Measurements from ENCODE around the gene BABAM2.

The BABAM2 gene

DNA sequence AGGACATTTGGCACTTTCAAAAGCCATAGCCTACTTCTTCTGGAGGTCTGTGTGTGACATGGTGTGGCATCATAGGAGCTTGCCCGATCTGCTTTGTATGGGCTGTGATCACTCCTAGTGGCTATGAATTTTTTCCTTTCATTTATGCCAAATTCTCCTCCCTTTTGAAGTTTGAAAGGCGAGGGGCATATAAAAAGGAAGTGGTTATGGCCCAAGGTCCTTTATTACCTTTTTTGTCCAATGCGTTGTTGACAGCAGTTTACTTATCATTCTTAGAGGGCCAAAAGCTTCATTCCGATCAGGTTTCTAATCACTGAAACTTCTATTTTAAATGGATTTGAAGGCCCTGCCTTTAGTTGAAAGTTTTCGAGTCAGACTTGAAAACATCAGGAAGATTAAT lies 277.8 kb downstream of the BABAM2 start:
- H3K4me3 ChIP-seq (ENCODE audit: low read depth, low read length) = no peak overlapping the region
- H3K27ac ChIP-seq = no peak overlapping the region
- H3K9me3 ChIP-seq (ENCODE audit: severe bottlenecking) = no peaks in the 10 kb centered on the region
- no peak for TF ChIP-seq CTCF (IDR thresholded peaks at IDR 0.05; ENCODE audit: low read depth, low read length)
- no peaks in the 10 kb centered on the region for H3K36me3 ChIP-seq
- no peak for DNase-seq
- no peaks in the 10 kb centered on the region for H3K27me3 ChIP-seq (ENCODE audit: insufficient read depth, low read depth, severe bottlenecking)

DNA sequence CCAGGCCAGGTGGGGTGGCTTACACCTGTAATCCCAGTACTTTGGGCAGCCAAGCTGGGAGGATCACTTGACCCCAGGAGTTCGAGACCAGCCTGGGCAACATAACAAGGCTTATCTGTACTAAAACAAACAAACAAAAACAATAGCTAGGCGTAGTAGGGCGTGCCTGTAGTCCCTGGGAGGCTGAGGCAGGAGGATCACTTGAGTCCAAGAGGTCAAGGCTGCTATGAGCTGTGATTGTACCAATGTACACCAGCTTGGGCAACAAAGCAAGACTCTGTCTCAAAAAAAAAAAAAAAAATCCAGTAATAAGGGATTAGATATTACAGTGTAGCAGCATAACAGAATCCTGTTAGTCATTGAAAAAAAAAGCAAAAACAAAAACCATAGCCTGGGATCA lies 279.0 kb downstream of the BABAM2 start:
- Histone ChIP-seq H3K9me3 (ENCODE audit: severe bottlenecking) (no peaks in the 10 kb centered on the region), H3K4me3 (ENCODE audit: low read depth, low read length) (no peak overlapping the region), H3K27ac (no peak overlapping the region), H3K27me3 (ENCODE audit: insufficient read depth, low read depth, severe bottlenecking) (no peaks in the 10 kb centered on the region), H3K36me3 (no peaks in the 10 kb centered on the region)
- TF ChIP-seq CTCF (IDR thresholded peaks at IDR 0.05; ENCODE audit: low read depth, low read length) = no peak
- DNase-seq = no peak

DNA sequence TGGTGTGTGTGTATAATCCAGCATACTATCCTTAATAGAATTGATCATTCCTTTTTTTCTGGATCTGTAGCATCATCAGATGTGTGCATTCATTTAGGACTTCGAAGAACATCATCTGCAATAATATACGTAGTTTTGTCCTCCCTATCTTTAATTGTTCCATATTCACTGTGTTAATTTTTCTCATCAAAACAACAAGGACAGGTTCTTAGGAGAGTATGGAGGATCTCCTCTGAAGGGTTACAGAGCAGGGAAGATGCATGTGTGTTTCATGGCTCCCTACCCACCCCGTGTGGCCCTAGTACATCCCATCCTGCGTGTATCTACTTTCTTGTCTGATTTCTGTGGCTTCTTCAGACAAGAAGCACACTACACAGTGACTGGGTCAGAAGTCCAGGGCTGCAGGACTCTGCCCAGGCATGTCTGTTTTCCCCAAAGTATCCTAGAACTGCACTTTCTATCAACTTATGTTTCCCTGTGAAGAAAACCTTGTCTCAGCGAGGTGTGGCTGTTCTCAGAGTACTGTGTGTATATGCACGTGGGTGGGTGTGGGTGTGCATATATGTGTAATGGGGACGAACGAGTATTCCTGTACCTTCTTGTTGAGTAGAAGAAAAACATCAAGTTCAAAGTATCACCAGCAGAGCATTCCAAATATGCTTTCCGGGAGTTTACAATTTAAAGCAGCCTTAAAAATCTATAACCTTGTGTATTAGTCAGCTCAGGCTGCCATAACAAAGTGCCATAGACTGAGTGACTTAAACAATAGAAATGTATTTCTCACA lies 281.8 kb downstream of the BABAM2 start:
- H3K36me3 ChIP-seq = no peaks in the 10 kb centered on the region
- H3K27me3 ChIP-seq (ENCODE audit: insufficient read depth, low read depth, severe bottlenecking) = no peaks in the 10 kb centered on the region
- no peak for TF ChIP-seq CTCF (IDR thresholded peaks at IDR 0.05; ENCODE audit: low read depth, low read length)
- H3K9me3 ChIP-seq (ENCODE audit: severe bottlenecking) = no peaks in the 10 kb centered on the region
- H3K4me3 ChIP-seq (ENCODE audit: low read depth, low read length) = no peak overlapping the region
- no peak for DNase-seq
- H3K27ac ChIP-seq = peak overlapping the region; percentile 12; the same call in 1 of the 2 replicates

DNA sequence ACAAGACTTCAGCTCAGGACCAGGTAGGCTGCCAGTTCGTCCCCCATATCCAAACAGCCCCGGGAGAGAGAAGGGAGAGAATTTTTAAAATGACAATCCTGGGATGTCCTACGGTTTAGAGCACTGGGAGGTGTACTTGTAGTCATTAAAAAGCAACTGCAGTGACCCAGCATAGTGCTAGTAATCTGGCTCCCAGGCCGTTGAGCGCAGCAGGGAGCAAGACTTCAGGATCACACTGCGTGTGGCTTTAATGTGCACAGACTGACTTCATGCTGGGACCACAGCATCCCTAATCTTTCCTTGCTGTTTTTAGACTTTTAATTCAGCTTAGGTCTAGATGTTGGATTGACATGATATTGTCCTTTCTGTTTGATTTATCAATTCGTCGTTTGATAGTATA lies 282.8 kb downstream of the BABAM2 start:
- no peak for TF ChIP-seq CTCF (IDR thresholded peaks at IDR 0.05; ENCODE audit: low read depth, low read length)
- H3K36me3 ChIP-seq = no peaks in the 10 kb centered on the region
- no peak overlapping the region for H3K27ac ChIP-seq
- H3K4me3 ChIP-seq (ENCODE audit: low read depth, low read length) = no peak overlapping the region
- no peaks in the 10 kb centered on the region for H3K27me3 ChIP-seq (ENCODE audit: insufficient read depth, low read depth, severe bottlenecking)
- DNase-seq = peak; percentile 58
- H3K9me3 ChIP-seq (ENCODE audit: severe bottlenecking) = no peaks in the 10 kb centered on the region

DNA sequence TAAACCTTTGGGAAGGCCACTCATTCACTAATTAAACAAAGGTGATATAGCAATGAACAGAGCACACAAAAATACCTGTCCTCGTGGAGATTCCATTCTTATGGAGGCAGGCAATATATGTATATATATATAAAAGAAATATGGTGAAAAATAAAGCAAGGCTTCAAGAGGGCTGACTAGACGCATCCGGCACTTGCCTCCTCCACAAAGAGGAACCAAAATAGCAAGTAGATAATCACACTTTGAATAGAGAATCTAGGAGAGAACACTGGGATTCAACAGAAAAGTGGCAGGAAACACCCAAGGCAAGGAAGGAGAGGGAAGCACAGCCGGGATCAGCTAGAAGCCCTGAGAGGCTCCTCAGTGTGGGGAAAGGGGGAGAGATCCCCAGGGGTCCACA lies 283.7 kb downstream of the BABAM2 start:
- DNase-seq = no peak
- TF ChIP-seq CTCF (IDR thresholded peaks at IDR 0.05; ENCODE audit: low read depth, low read length) = no peak
- H3K9me3 ChIP-seq (ENCODE audit: severe bottlenecking) = no peaks in the 10 kb centered on the region
- no peaks in the 10 kb centered on the region for H3K36me3 ChIP-seq
- no peak overlapping the region for H3K27ac ChIP-seq
- H3K27me3 ChIP-seq (ENCODE audit: insufficient read depth, low read depth, severe bottlenecking) = no peaks in the 10 kb centered on the region
- H3K4me3 ChIP-seq (ENCODE audit: low read depth, low read length) = no peak overlapping the region

GRCh38 chr2:28175028-28175427 lies 284.5 kb downstream of the BABAM2 start:
- peak; percentile 52 for DNase-seq
- H3K27ac ChIP-seq = no peak overlapping the region
- H3K4me3 ChIP-seq (ENCODE audit: low read depth, low read length) = no peak overlapping the region
- no peaks in the 10 kb centered on the region for H3K27me3 ChIP-seq (ENCODE audit: insufficient read depth, low read depth, severe bottlenecking)
- no peaks in the 10 kb centered on the region for H3K36me3 ChIP-seq
- H3K9me3 ChIP-seq (ENCODE audit: severe bottlenecking) = no peaks in the 10 kb centered on the region
- TF ChIP-seq CTCF (IDR thresholded peaks at IDR 0.05; ENCODE audit: low read depth, low read length) = peak; percentile 60

All from WERI-Rb-1 (cell line).